DND-41 (cell line): ENCODE data around the gene S100A2.

Source experiments
- CTCF ChIP-seq: IDR thresholded peaks from 2 replicates; pipeline ENCODE4 v1.5.1; 2012; ENCODE audit warnings: borderline replicate concordance, low read length, moderate library complexity, mild to moderate bottlenecking; ENCODE audit not compliant: poor library complexity, severe bottlenecking; ENCODE audit errors: extremely low read depth
- EZH2 ChIP-seq: IDR thresholded peaks from 3 replicates; pipeline ENCODE4 v1.6.1; 2012; ENCODE audit warnings: borderline replicate concordance, low read depth, mild to moderate bottlenecking, moderate library complexity, low read length, inconsistent platforms; ENCODE audit not compliant: severe bottlenecking

GRCh38 chr1:153612111-153612754 lies 46.6 kb upstream of the S100A2 start:
- TF ChIP-seq CTCF (no peak), EZH2 (no peak)
